GM21619 (cell line): Measurements from ENCODE around the gene CHRNB2.

Source experiments
- ATAC-seq: cut with Tn5 transposase; IDR thresholded peaks from one replicate; pipeline ENCODE4 v1.9.1; 2021; ENCODE audit not compliant: unreplicated experiment

The CHRNB2 gene

GRCh38 chr1:154551474-154551873, 16.1 kb upstream of the CHRNB2 start:
- no peak for ATAC-seq

- ATAC-seq = no peak
Measured at GRCh38 chr1:154552036-154552435, 15.5 kb upstream of the CHRNB2 start.

- ATAC-seq = no peak
Measured at GRCh38 chr1:154553056-154554030, 14.2 kb upstream of the CHRNB2 start.

- ATAC-seq = no peak
Measured at GRCh38 chr1:154556422-154556821, 11.2 kb upstream of the CHRNB2 start.

- no peak for ATAC-seq
Measured at GRCh38 chr1:154557248-154557938, 10.2 kb upstream of the CHRNB2 start.

GRCh38 chr1:154557939-154558719, 9.4 kb upstream of the CHRNB2 start, which contains the start of gene UBE2Q1:
Gene UBE2Q1, minus strand, starts transcription at chr1:154558662. Its CDS starts 109 bp downstream, at chr1:154558553.
- ATAC-seq = peak; percentile 5

- peak; percentile 81 for ATAC-seq
Measured at GRCh38 chr1:154558720-154559465, 8.7 kb upstream of the CHRNB2 start.

- peak; percentile 42 for ATAC-seq
Measured at GRCh38 chr1:154559466-154560044, 8.0 kb upstream of the CHRNB2 start.

- ATAC-seq = no peak
Measured at GRCh38 chr1:154565876-154566275, 1.7 kb upstream of the CHRNB2 start.

GRCh38 chr1:154568157-154568815, 708 bp downstream of the CHRNB2 start:
- ATAC-seq = no peak

GRCh38 chr1:154571244-154571963, 3.8 kb downstream of the CHRNB2 start:
- ATAC-seq = no peak

- no peak for ATAC-seq
Measured at GRCh38 chr1:154571964-154572288, 4.3 kb downstream of the CHRNB2 start.

- ATAC-seq = no peak
Measured at GRCh38 chr1:154572468-154573167, 5.0 kb downstream of the CHRNB2 start.

- no peak for ATAC-seq
Measured at GRCh38 chr1:154573168-154573510, 5.6 kb downstream of the CHRNB2 start.

- ATAC-seq = no peak
Measured at GRCh38 chr1:154574716-154575115, 7.1 kb downstream of the CHRNB2 start.

GRCh38 chr1:154575147-154575927, 7.8 kb downstream of the CHRNB2 start:
- no peak for ATAC-seq

- no peak for ATAC-seq
Measured at GRCh38 chr1:154575951-154576566, 8.5 kb downstream of the CHRNB2 start.
